Tibial nerve (tissue), 4 donors: ENCODE results near the gene BCAS1. TPM values are rescaled to one million over a fixed set of nuclear protein-coding genes. Genes with fewer than 3 reads are reported as not detected.

ENCODE experiments used
- DNase-seq, 2 donors: peaks; one replicate each; pipeline ENCODE4 v3.0.0-alpha.2; 2019; ENCODE audit warnings: low spot score in 2 of 2
- H3K27ac ChIP-seq, 4 donors: fragments of 200-600 bp; sonication (generic) in 3 of 4; one replicate each; pipeline ENCODE4 v1.5.1; 2017 to 2019; ENCODE audit warnings: mild to moderate bottlenecking in 1 of 4
- H3K27me3 ChIP-seq, 2 donors: fragments of 200-600 bp; sonication (generic) in 1 of 2; one replicate each; pipeline versions ENCODE4 v1.5.1 to v1.6.0; 2017 to 2019
- H3K36me3 ChIP-seq, 3 donors: fragments of 200-600 bp; sonication (generic); one replicate each; pipeline ENCODE4 v1.5.1; 2018 to 2019
- H3K4me1 ChIP-seq, 4 donors: fragments of 200-600 bp; sonication (generic) in 3 of 4; one replicate each; pipeline ENCODE4 v1.5.1; 2017 to 2019
- H3K4me3 ChIP-seq, 4 donors: fragments of 200-600 bp; sonication (generic) in 3 of 4; one replicate each; pipeline ENCODE4 v1.5.1; 2017 to 2019; ENCODE audit warnings: mild to moderate bottlenecking in 1 of 4, moderate library complexity in 1 of 4
- H3K9me3 ChIP-seq, 4 donors: fragments of 200-600 bp; sonication (generic) in 3 of 4; one replicate each; pipeline ENCODE4 v1.5.1; 2017 to 2019
- EP300 ChIP-seq, 2 donors: sonication (generic); formaldehyde crosslinking; IDR thresholded peaks; one replicate each; pipeline ENCODE4 v1.6.1; 2017; ENCODE audit warnings: antibody characterized with exemption in 2 of 2, mild to moderate bottlenecking in 1 of 2
- POLR2A ChIP-seq, 2 donors: fragments of 450-650 bp; IDR thresholded peaks; one replicate each; pipeline ENCODE4 v1.6.1; 2017; ENCODE audit warnings: antibody characterized with exemption in 2 of 2, mild to moderate bottlenecking in 2 of 2, moderate library complexity in 2 of 2
- WGBS, 2 donors: methylation state at CpG; one replicate each; pipeline ENCODE4 v1.1.5; 2018; 5-methylcytosine and 5-hydroxymethylcytosine counted together
- total RNA-seq, 4 donors: library from RNA; depleted of rRNA; stranded (reverse); fragments of >200 nt; gene quantifications; one replicate each; pipeline ENCODE4 v1.1.0, GENCODE V29; 2016
- TF ChIP-seq, protein P1 (sequence below), 5 experiments: fragments of 200-600 bp in 3 of 5; fragments of 450-650 bp in 2 of 5; sonication (generic) in 3 of 5; IDR thresholded peaks; one replicate each; pipeline ENCODE4 v1.5.1; 2016 to 2019; ENCODE audit warnings: antibody characterized with exemption in 5 of 5, mild to moderate bottlenecking in 3 of 5, moderate library complexity in 2 of 5

BCAS1 gene
- total RNA-seq, 4 donors from 2014 or later: 34.8 to 59.6 (median 47.1) TPM

DNA sequence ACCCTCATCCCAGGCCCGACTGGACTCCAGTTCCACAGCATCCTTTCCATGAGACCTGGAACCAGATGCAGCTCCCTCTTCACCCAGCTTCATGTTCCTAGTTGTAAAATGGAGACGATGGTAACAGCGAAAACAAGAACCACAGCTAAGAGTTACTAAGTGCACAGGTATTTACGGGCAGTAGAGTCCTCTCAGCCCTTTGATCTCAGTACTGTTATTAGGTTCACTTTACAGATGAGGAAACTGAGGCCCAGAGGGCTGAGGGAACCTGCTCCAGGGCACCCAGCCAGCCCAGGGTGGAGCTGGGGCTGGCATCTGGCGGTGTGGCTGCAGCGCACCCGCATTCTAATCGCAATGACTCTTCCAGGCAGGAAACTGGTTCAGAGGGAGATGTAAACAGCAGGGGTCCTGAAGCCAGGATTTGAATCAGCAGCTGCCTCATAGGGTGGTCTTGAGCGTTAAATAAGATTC, 858 bp downstream of the BCAS1 start:
- no peak for DNase-seq
- Histone ChIP-seq H3K27ac (no peak overlapping the region), H3K9me3 (no peaks in the 10 kb centered on the region), H3K4me1 (no peaks in the 10 kb centered on the region), H3K27me3 (no peaks in the 10 kb centered on the region), H3K36me3 (no peaks in the 10 kb centered on the region), H3K4me3 (no peak overlapping the region)
- TF ChIP-seq, protein P1, sequence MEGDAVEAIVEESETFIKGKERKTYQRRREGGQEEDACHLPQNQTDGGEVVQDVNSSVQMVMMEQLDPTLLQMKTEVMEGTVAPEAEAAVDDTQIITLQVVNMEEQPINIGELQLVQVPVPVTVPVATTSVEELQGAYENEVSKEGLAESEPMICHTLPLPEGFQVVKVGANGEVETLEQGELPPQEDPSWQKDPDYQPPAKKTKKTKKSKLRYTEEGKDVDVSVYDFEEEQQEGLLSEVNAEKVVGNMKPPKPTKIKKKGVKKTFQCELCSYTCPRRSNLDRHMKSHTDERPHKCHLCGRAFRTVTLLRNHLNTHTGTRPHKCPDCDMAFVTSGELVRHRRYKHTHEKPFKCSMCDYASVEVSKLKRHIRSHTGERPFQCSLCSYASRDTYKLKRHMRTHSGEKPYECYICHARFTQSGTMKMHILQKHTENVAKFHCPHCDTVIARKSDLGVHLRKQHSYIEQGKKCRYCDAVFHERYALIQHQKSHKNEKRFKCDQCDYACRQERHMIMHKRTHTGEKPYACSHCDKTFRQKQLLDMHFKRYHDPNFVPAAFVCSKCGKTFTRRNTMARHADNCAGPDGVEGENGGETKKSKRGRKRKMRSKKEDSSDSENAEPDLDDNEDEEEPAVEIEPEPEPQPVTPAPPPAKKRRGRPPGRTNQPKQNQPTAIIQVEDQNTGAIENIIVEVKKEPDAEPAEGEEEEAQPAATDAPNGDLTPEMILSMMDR (IDR thresholded peaks at IDR 0.05): no peak
- TF ChIP-seq POLR2A (IDR thresholded peaks at IDR 0.05) (no peak), EP300 (IDR thresholded peaks at IDR 0.05) (no peak)
- WGBS, 2 donors: 87 to 91% methylated on average over 9 of the region's 9 CpGs

DNA sequence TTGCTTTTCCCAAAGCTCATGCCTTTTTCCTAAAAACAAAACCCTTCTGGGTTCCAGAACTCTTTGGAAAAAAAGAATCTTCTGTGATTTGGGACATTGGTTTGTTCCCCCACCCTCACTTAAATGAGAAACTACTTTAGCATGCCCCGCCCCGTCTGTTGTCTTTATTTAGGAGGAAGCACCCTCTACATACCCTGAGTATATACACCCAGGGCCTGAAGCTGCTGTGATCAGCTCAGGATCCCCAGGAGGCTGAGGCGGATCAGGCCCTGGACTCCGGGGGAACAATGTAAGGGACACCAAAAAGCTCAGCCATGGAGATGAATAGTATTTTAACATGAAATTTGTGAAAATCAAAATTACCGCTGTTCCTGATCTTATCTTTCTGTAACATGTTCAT, 1.4 kb downstream of the BCAS1 start:
- H3K27ac ChIP-seq: no peak overlapping the region
- TF ChIP-seq, protein P1 (IDR thresholded peaks at IDR 0.05): no peak
- TF ChIP-seq POLR2A (IDR thresholded peaks at IDR 0.05): no peak
- H3K4me3 ChIP-seq: no peak overlapping the region
- DNase-seq: no peak
- WGBS, 2 donors: 95 to 96% methylated on average over 5 of the region's 5 CpGs
- H3K27me3 ChIP-seq: no peaks in the 10 kb centered on the region
- H3K4me1 ChIP-seq: no peaks in the 10 kb centered on the region
- no peaks in the 10 kb centered on the region for H3K9me3 ChIP-seq
- no peaks in the 10 kb centered on the region for H3K36me3 ChIP-seq

DNA sequence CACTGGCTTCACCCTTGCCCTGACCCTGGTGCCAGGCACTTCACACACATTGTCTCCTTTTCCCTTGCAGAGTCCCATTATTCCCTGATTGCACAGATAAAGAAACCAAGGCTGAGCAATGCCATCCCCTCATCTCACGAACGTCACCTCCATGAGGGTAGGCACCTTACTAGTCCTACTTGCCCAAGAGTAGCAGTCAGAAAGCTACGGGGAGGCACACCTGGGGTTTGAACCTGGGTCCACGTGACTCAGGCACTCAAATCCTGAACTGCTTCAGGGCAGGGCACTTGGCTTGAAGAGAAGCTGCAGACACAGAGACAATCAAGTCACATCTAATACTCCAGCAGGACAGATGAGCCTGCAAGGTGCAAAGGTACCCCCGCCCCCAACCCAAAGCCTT, 1.9 kb downstream of the BCAS1 start:
- no peaks in the 10 kb centered on the region for H3K9me3 ChIP-seq
- WGBS, 2 donors: 68 to 73% methylated on average over 5 of the region's 5 CpGs

DNA sequence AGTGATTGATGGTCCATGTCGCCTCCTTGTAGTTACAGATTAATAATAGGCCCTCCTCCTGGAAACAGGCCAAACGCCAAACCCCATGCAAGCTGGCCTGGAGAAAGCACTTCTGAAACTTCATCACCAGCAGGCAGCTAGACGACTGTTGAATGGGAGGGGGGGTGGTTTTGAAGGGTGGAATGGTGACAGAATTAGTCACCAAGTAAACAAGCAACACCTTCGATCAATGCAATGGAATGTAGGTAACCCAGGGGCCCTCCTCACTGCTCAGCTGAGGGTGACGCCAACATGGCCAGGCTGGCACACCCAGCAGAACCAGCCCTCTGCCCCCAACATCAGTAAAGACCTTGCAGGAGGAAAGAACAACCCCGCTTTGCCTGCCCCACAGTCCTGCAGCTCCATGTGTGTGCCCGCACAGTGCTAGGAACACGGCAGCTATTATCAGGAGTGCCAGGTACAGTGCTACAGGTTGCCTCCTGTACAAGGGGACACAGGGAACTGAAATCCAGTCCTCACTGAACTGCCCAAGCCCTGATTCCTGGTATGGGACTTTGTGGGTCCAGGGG, 2.7 kb downstream of the BCAS1 start:
- H3K4me1 ChIP-seq: peaks cover 0 to 4% (median 0%) of the 10 kb centered on the region in 4 donors

More for the DNA sequence above, 1.9 kb downstream of the BCAS1 start:
- no peaks in the 10 kb centered on the region for H3K4me1 ChIP-seq
- TF ChIP-seq EP300 (IDR thresholded peaks at IDR 0.05) (no peak), POLR2A (IDR thresholded peaks at IDR 0.05) (no peak)
- TF ChIP-seq, protein P1 (IDR thresholded peaks at IDR 0.05): no peak
- no peaks in the 10 kb centered on the region for H3K36me3 ChIP-seq
- H3K4me3 ChIP-seq: no peak overlapping the region
- DNase-seq: no peak
- no peaks in the 10 kb centered on the region for H3K27me3 ChIP-seq
- no peak overlapping the region for H3K27ac ChIP-seq

DNA sequence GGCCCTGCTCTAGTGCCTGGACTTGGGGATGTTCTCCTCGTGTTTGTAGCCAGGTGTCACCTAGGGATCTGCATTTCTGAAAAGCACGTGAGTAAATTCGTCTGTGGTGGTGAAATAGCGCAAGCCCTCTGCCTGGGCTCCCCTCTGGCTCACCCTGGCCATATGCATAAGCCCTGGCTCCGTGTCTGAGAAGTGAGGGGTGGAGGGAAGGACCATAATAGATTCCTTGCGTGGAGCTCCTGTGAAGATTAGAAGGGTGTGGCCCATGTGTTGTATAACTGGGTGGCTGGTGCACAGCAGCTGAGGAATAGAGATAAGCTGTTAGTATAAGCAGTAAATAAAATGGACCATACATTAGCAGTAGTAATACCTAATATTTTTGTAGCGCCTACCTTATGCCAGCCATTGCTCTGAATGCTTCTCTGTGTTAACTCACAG, 4.8 kb downstream of the BCAS1 start:
- TF ChIP-seq POLR2A (IDR thresholded peaks at IDR 0.05) (no peak), EP300 (IDR thresholded peaks at IDR 0.05) (no peak)
- TF ChIP-seq, protein P1 (IDR thresholded peaks at IDR 0.05): no peak
- Histone ChIP-seq H3K4me1 (peaks cover 0 to 20% (median 7%) of the 10 kb centered on the region in 4 donors), H3K36me3 (no peaks in the 10 kb centered on the region), H3K4me3 (no peak overlapping the region), H3K9me3 (no peaks in the 10 kb centered on the region), H3K27me3 (no peaks in the 10 kb centered on the region), H3K27ac (no peak overlapping the region)
- no peak for DNase-seq
- 67 to 74% methylated on average over 7 of the region's 7 CpGs for WGBS, 2 donors

More for the DNA sequence above, 2.7 kb downstream of the BCAS1 start:
- Histone ChIP-seq H3K4me3 (no peak overlapping the region), H3K9me3 (no peaks in the 10 kb centered on the region), H3K36me3 (no peaks in the 10 kb centered on the region), H3K27ac (no peak overlapping the region), H3K27me3 (no peaks in the 10 kb centered on the region)
- 63 to 67% methylated on average over 8 of the region's 8 CpGs for WGBS, 2 donors
- no peak for DNase-seq
- TF ChIP-seq POLR2A (IDR thresholded peaks at IDR 0.05) (no peak), EP300 (IDR thresholded peaks at IDR 0.05) (no peak)
- TF ChIP-seq, protein P1 (IDR thresholded peaks at IDR 0.05): no peak
